IgD-negative memory B cell (primary cell): ENCODE results near the gene PRKCA. TPM values are rescaled to one million over a fixed set of nuclear protein-coding genes. Genes with fewer than 3 reads are reported as not detected.

Experiments
- H3K27ac Mint-ChIP-seq, 3 donors: one replicate each; pipeline ENCODE4 v1.8.0; 2020 to 2022; ENCODE audit warnings: mild to moderate bottlenecking in 3 of 3, mixed read lengths in 3 of 3, moderate library complexity in 1 of 3
- H3K27me3 Mint-ChIP-seq: one replicate; pipeline ENCODE4 v1.8.0; 2021; ENCODE audit warnings: mixed read lengths
- H3K36me3 Mint-ChIP-seq: one replicate; pipeline ENCODE4 v1.8.0; 2020; ENCODE audit warnings: mild to moderate bottlenecking, mixed read lengths
- H3K4me1 Mint-ChIP-seq, 3 donors: one replicate each; pipeline ENCODE4 v1.8.0; 2020 to 2022; ENCODE audit warnings: mixed read lengths in 3 of 3, mild to moderate bottlenecking in 1 of 3
- H3K4me3 Mint-ChIP-seq, 4 donors: one replicate each; pipeline ENCODE4 v1.8.0; 2020 to 2022; ENCODE audit warnings: mild to moderate bottlenecking in 4 of 4, mixed read lengths in 4 of 4, moderate library complexity in 3 of 4
- H3K9me3 Mint-ChIP-seq, 3 donors: one replicate each; pipeline ENCODE4 v1.8.0; 2020 to 2021; ENCODE audit warnings: mixed read lengths in 3 of 3, mild to moderate bottlenecking in 1 of 3
- polyA plus RNA-seq: library from polyadenylated mRNA; unstranded; fragments of 300-500 nt; fragmentation: Illumina TruSeq; gene quantifications from one replicate; pipeline ENCODE4 v1.2.3, GENCODE V29; 2021

The PRKCA gene
- polyA plus RNA-seq, 1 donor from 2014 or later: 0.14 TPM

DNA sequence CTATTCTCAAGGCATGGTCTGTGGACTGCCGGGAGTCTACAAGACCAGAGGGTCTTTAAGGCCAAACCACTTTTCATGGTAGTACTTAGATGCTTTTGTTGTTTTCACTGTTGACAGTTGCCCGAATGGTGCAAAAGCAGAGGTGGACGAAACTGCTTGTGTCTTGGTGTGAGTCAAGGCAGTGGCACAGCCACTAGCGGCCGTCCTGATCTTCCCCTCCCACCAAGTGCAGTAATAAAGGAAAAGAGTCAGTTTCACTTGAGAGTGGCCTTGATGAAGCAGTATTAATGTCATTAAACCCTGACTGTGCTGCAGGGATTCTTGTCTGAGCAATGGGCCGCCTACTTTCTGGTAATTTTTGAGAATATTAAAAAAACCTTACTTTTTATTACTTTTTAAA lies 109.1 kb downstream of the PRKCA start:
- Mint-ChIP-seq H3K27ac (no peak overlapping the region), H3K9me3 (peaks cover 0 to 2% (median 0%) of the 10 kb centered on the region in 3 donors), H3K4me3 (no peak overlapping the region), H3K27me3 (peaks cover 8% of the 10 kb centered on the region), H3K36me3 (peaks cover 2% of the 10 kb centered on the region), H3K4me1 (peaks cover 0 to 3% (median 3%) of the 10 kb centered on the region in 3 donors)

DNA sequence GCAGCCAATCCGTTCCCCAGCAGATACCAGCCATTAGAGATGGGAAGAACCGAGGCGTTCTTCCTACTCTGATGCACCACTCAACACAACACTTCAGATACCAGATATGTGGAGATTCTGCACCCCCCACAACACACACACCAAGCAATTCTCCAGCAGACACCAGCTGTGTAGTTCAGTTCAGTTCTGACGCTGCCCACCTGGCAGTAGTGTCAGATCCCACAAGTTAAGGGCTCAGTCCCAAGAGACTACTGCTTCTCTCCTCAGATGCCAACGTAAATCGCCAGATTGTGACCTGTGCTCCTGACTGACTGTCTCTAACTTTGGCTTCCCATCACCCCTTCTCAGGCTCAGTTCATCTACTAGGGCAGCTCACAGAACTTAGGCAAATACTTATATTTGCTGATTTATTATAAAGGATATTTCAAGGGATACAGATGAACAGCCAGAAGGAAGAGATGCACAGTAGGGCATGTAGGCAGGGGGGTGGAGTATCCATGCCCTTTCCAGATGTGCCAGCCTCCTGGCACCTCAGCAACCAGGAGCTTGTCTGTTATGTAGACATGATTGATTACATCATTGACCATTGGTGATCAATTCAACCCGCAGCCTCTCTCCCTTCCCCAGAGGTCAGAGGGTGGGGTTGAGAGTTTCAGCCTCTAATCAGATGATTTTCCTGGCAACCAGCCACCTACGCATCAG lies 110.6 kb downstream of the PRKCA start:
- peaks cover 0 to 2% (median 0%) of the 10 kb centered on the region in 3 donors for H3K9me3 Mint-ChIP-seq
- H3K36me3 Mint-ChIP-seq: peaks cover 2% of the 10 kb centered on the region
- H3K4me1 Mint-ChIP-seq: peaks cover 0 to 3% (median 1%) of the 10 kb centered on the region in 3 donors
- no peak overlapping the region for H3K27ac Mint-ChIP-seq
- no peak overlapping the region for H3K4me3 Mint-ChIP-seq
- H3K27me3 Mint-ChIP-seq: peaks cover 8% of the 10 kb centered on the region

DNA sequence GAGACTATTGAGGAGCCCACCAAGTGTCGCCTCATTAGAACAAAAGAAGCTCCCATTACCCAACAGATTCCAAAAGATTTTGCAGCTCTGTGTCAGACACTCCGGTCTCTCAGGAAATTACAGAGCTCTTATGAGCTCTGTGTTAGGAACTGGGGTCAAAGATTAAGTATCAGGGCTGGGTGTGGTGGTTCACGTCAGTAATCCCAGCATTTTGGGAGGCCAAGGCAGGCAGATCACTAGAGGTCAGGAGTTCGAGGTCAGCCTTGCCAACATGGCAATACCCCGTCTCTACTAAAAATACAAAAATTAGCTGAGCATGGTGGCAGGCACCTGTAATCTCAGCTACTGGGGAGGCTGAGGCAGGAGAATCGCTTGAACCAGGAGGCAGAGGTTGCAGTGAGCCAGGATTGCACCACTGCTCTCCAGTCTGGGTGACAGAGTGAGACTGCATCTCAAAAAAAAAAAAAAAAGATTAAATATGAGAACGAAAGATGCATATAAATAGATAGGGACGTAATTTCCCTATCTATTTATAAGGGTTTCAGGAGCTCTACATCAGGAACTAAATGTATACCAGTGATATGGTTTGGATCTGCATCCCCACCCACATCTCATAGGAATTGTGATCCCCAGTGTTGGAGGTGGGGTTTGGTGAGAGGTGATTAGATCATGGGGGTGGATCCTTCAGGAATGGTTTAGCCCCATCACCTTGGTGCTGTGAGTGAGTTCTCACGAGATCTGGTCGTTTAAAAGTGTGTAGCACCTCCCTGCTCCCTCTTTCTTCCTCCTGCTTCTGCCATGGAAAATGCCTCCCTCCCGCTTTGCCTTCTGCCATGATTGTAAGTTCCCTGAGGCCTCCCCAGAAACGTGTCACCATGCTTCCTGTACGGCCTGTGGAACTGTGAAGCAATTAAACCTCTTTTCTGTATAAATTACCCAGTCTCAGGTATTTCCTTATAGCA lies 111.4 kb downstream of the PRKCA start:
- Mint-ChIP-seq H3K27me3 (peaks cover 6% of the 10 kb centered on the region), H3K27ac (no peak overlapping the region)

DNA sequence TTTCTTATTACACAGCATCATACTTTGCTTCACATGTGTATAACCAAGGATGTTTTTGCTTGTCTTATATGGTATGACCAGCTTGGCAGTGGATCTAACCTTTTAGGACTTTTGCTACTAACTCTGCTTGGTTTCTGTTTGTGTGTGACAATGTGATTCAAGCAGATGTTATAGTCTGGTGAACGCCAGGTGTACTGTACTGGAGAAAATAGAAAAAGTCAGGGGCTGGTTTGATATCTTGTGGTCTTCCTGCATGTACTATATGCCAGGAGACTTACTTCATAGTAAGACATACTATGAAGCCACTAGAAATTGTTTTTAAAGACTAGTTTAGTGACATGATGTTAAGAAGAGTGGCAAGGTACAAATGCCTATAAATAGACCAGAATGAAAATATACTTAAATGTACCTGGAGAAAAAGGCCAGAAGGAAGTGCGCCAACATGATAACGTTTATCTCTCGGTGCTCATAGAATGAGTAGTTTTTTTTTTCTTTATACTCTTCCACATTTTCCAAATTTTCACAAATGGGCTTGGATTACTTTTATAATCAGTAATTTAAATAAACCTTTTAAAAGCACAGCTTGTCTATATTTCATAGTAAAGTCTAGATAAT lies 112.3 kb downstream of the PRKCA start:
- H3K27ac Mint-ChIP-seq: no peak overlapping the region
- H3K4me3 Mint-ChIP-seq: no peak overlapping the region
- H3K27me3 Mint-ChIP-seq: peaks cover 6% of the 10 kb centered on the region
- peaks cover 2% of the 10 kb centered on the region for H3K36me3 Mint-ChIP-seq
- peaks cover 0 to 3% (median 1%) of the 10 kb centered on the region in 3 donors for H3K4me1 Mint-ChIP-seq
- H3K9me3 Mint-ChIP-seq: peaks cover 0 to 2% (median 0%) of the 10 kb centered on the region in 3 donors

More for the DNA sequence above, 111.4 kb downstream of the PRKCA start:
- H3K4me1 Mint-ChIP-seq: peaks cover 0 to 3% (median 1%) of the 10 kb centered on the region in 3 donors
- peaks cover 0 to 2% (median 0%) of the 10 kb centered on the region in 3 donors for H3K9me3 Mint-ChIP-seq
- peaks cover 2% of the 10 kb centered on the region for H3K36me3 Mint-ChIP-seq
- H3K4me3 Mint-ChIP-seq: no peak overlapping the region

DNA sequence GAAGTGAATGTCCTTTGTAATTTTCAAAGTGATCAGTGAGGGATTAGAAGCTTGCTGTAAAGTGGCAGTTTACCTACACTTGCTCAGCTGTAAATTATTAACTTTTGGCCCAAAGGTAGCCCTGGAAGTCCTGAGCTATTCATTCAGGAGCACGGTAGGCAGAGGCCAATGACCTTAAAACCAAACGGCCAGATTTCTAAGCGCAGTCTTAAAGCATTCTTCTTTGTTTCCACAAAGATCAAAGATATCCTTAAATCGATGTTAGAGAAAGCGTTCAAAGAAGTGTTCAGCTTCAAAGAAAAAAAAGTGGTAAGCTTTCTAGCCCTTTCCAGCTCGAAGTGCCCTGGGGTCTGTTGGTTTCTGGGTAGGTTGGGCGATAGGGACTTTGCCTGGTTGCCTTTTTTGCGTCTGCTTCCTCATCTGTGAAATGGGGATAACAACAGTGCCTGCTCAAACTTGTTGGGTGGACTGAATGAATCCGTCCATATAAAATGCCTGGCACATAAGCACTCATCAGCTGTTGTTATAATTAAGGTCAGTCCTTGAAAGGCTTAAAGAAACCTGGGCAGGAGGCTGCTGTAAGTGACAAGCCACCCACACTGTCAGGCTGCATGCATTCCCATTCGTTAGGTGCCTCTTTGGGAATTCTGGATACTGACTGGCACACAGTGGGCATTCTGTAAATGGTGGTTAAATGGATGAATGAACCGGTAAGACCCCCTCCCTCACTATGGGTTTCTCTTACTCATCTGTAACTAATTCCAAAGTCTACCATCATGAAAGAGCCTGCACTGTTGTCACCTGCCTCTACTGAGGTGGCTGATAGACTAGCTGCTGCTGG lies 113.2 kb downstream of the PRKCA start:
- peaks cover 0 to 2% (median 0%) of the 10 kb centered on the region in 3 donors for H3K9me3 Mint-ChIP-seq
- H3K27me3 Mint-ChIP-seq: peaks cover 6% of the 10 kb centered on the region
- no peak overlapping the region for H3K27ac Mint-ChIP-seq
- peaks cover 2% of the 10 kb centered on the region for H3K36me3 Mint-ChIP-seq
- no peak overlapping the region for H3K4me3 Mint-ChIP-seq
- H3K4me1 Mint-ChIP-seq: peaks cover 0 to 3% (median 2%) of the 10 kb centered on the region in 3 donors

DNA sequence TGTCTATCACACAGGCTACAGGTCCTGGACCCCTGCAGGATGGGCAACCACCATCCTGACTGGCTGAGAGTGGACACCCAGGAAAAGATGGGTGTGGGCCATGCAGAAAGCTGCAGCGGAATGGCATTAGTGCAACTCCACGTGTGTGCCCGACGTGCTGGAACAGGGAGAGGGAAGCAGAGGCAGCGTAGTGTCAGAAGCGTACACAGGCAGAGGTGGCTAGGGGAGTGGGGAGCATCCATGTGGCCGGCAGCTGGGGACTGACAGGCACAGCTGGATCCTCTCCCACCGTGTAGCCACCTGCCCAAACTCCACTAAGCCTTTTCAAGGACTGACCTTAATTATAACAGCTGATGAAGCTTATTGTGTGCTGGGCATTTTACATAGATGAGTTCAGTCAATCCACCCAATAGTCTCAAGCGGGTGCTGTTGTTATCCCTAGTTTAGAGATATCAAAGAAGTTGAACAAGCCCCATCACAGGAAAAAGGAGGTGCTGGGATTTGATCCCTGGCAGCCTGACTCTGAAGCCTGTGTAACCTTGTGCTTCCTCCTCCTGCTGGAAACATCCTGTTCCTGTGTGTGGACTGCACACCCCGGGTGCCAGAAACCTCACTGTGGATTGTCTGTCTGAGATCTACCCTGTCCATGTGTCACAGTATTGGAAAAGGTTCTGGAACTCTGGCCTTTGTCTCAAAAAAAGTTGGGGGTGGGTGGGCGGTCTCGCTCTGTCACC lies 114.0 kb downstream of the PRKCA start:
- Mint-ChIP-seq H3K4me3 (no peak overlapping the region), H3K36me3 (peaks cover 2% of the 10 kb centered on the region), H3K27me3 (peaks cover 6% of the 10 kb centered on the region), H3K4me1 (peaks cover 0 to 3% (median 2%) of the 10 kb centered on the region in 3 donors), H3K9me3 (peaks cover 0 to 2% (median 0%) of the 10 kb centered on the region in 3 donors), H3K27ac (no peak overlapping the region)

DNA sequence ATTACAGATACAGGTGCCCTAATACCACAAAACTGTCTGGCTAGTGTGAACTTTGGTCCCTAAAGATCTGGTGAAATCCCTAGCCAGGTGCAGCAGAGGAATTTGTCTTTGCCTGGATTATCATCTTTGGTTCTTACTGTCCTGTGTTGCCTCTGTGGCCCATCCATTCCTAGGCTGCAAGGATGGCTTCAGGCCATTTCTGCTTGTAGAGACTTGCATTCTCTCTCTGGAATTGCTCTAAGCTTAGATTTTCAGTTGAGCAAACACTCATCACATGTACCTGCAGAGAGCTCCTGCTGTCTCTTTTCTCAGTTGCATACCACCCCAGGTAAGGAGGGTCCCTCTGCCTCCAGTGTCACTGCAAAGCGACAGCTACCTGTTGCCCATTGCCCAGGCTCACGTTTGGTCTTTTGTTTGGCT lies 114.9 kb downstream of the PRKCA start:
- Mint-ChIP-seq H3K36me3 (peaks cover 2% of the 10 kb centered on the region), H3K27me3 (peaks cover 6% of the 10 kb centered on the region), H3K4me1 (peaks cover 0 to 3% (median 2%) of the 10 kb centered on the region in 3 donors), H3K4me3 (no peak overlapping the region), H3K9me3 (peaks cover 0 to 2% (median 0%) of the 10 kb centered on the region in 3 donors), H3K27ac (no peak overlapping the region)

DNA sequence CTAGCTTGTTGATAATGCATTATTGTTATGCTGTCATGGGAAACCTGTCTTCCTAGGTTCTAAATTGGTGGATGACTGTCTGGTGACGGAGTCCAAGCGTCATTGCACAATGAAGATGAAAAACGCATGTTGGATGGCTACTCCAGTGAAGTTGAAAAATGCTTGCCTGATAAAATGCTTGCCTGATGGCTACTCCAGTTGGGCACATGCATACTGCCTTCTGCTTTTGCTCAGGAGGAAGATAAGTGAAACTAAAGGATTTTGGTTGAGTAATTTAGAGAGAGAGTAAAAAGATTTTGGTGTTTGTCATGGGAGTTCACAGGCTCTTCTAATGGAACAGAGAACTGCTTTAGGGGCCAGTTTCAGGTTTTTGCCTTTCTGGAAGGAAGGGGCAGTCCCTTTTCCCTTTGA lies 118.6 kb downstream of the PRKCA start:
- no peak overlapping the region for H3K4me3 Mint-ChIP-seq
- no peak overlapping the region for H3K27ac Mint-ChIP-seq

DNA sequence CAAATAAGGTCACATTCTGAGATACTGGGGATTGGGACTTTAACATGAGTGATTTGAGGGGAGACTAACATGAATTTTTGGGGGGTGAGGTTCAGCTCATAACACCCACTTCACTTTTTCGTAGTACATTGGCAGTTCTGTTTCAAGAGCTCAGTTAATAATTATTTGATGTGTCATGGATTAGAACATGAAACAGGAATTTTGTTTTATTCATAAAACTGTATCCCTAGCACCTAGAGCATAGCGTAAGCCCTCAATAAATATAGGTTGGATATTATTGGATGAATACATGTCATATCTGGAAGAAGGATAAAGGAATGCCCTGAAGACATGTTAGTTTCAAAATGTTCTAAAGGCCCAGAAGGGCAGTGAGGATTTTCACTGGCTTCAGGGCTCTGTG lies 119.8 kb downstream of the PRKCA start:
- peaks cover 0 to 5% (median 0%) of the 10 kb centered on the region in 3 donors for H3K9me3 Mint-ChIP-seq
- H3K4me3 Mint-ChIP-seq: no peak overlapping the region
- H3K27ac Mint-ChIP-seq: no peak overlapping the region
- no peaks in the 10 kb centered on the region for H3K36me3 Mint-ChIP-seq
- no peaks in the 10 kb centered on the region for H3K27me3 Mint-ChIP-seq
- H3K4me1 Mint-ChIP-seq: peaks cover 0 to 5% (median 0%) of the 10 kb centered on the region in 3 donors

More for the DNA sequence above, 118.6 kb downstream of the PRKCA start:
- peaks cover 0 to 1% (median 0%) of the 10 kb centered on the region in 3 donors for H3K4me1 Mint-ChIP-seq
- H3K36me3 Mint-ChIP-seq: no peaks in the 10 kb centered on the region
- H3K27me3 Mint-ChIP-seq: no peaks in the 10 kb centered on the region
- peaks cover 0 to under 1% (median 0%) of the 10 kb centered on the region in 3 donors for H3K9me3 Mint-ChIP-seq

DNA sequence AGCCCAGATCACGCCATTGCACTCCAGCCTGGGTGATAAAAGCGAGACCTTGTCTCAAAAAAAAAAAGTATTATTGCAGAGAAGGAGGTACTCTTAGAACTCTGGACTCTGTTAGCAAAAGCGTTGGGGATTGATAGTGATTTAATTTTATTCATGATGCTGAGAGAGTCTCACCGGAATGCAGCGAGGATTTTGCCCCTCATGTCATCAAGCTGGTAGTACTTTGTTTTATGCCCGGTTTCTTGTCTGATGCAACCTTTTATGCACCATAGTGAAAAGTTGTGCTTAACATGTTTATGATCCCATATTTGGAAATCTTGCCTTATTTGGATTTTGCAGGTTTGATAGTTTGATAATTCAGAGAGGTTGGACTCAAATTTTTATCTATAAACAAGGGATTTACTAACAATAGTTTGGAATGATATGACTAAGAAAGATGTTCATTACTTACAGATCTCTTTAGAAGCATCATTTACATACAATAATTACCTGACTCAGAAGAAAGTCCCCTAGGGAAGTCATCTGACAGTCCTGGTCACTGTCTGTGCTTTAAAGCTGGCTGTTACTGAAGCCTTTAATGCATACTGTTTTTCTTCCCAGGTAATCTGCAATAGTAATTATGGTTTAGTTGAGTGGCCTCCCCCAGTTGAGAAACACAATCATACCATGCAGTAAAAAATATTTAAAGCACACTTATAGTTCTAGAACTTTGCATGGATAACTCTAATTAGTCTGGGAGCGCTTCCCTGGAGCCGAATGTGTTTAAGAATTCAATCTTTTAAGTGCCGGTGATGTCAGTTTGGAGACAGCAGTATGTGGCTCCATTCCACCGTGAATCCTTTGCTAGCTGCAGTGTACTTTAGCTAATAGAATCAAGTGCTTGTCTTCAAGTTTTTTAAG lies 120.9 kb downstream of the PRKCA start:
- no peaks in the 10 kb centered on the region for H3K36me3 Mint-ChIP-seq
- H3K4me3 Mint-ChIP-seq: no peak overlapping the region
- H3K4me1 Mint-ChIP-seq: peaks cover 0 to 5% (median 0%) of the 10 kb centered on the region in 3 donors
- H3K27ac Mint-ChIP-seq: no peak overlapping the region
- peaks cover 0 to 5% (median 0%) of the 10 kb centered on the region in 3 donors for H3K9me3 Mint-ChIP-seq
- H3K27me3 Mint-ChIP-seq: no peaks in the 10 kb centered on the region

DNA sequence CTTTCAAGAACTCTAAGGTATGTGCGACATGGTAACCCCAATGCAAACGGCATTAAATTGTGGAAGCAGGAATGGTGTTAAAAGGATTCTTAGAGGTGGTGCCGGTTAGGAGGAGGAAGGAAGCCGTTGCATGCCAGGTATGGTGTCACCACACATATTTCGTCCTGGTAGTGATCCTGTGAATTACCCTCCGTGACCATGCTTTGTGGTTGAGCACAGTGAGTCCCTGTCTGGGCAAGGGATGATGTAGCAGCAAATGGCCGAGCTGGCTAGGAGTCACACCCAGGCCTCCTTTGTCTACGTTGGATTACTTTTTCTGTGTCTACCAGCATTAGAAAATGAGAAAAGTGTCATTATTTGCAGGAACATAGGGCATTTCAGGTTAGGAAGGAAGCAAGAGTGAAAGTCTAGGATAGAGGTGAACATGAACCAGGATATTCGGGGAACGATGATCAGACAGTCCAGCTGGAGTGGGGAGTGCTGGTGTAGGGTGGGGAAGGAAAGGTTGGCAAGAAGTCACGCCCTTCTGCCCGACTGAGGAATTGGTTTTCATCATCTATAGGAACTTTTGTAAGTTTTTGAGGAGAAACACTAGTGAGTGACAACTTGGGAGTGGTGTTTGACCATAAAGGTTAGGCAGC lies 123.5 kb downstream of the PRKCA start:
- H3K9me3 Mint-ChIP-seq: peaks cover 0 to 5% (median 0%) of the 10 kb centered on the region in 3 donors
- H3K4me3 Mint-ChIP-seq: peak overlapping the region in 1 of 4 donors; percentile 69
- no peak overlapping the region for H3K27ac Mint-ChIP-seq
- peaks cover 0 to 4% (median 0%) of the 10 kb centered on the region in 3 donors for H3K4me1 Mint-ChIP-seq
- no peaks in the 10 kb centered on the region for H3K36me3 Mint-ChIP-seq
- peaks cover 1% of the 10 kb centered on the region for H3K27me3 Mint-ChIP-seq

DNA sequence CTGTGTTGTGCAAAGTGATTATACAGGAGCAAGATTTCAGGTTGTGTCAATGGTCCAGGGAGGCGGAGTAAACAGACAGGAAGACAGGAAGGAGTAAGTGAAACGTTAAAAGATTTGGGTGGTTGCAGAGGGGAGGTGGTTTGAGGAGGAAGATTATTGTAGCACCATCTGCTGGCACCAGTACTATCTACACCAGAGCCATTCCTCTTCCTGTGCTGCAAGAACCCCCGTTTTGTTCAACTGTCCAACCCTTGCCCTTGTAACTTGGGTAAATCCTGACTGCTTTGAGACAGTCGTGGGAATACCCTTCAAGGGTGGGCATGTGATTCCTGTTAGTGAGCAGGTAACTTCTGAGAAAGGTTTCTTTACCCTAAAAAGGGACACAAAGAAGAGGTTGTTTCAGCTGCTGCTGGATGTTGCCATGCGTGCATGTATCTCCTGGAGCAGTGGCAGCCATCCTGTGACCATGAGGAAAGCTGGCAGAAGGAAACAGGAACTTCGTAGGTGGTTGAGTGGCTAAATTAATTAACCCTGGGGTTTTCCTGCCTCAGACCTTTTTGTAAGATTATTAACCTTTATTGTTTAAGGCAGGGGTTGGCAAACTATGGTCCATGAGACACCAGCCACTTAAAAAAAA lies 124.1 kb downstream of the PRKCA start:
- Mint-ChIP-seq H3K27me3 (peaks cover 1% of the 10 kb centered on the region), H3K4me3 (peak overlapping the region in 1 of 4 donors; percentile 69)

More for the DNA sequence above, 124.1 kb downstream of the PRKCA start:
- Mint-ChIP-seq H3K9me3 (peaks cover 0 to 5% (median 0%) of the 10 kb centered on the region in 3 donors), H3K36me3 (no peaks in the 10 kb centered on the region), H3K27ac (no peak overlapping the region), H3K4me1 (peaks cover 0 to 4% (median 0%) of the 10 kb centered on the region in 3 donors)
